ENCODE results near the gene JUP. TPM values are rescaled to one million over a fixed set of nuclear protein-coding genes. Genes with fewer than 3 reads are reported as not detected.
"Not testable (repeated sequence)": the region's sequence is repeated elsewhere in the genome, so short reads cannot be mapped to it uniquely, and the experiment has no call there.

Gene JUP
- total RNA-seq (2022) (695 and 705 TPM in 2 replicates), Bru-seq, nascent RNA (percentile 95 among the genes with signal in this experiment), BruChase-seq, experiment 1, labeled RNA remaining after a 6-hour chase (percentile 98 among the genes with signal in this experiment), BruChase-seq, experiment 2, labeled RNA remaining after a 2-hour chase (percentile 97 among the genes with signal in this experiment)
- long read RNA-seq, transcript JUP-201 (15 exons, 3,200 nt) = major isoform, 133 of 611 reads
- long read RNA-seq, transcript JUP-203 (14 exons, 3,497 nt) = minor isoform, 102 of 611 reads
- long read RNA-seq, partial matches to known transcripts = 279 of 611 reads
- long read RNA-seq, other reads (novel, unspliced or antisense) = 97 of 611 reads

- BruUV-seq (replicated peaks) = no TSS peak
- intact Hi-C loops (cut with micrococcal nuclease; ENCODE audit: unreplicated experiment) = loop anchor here (1.0 kb wide), 1 partner anchor 15 kb away; no protein-coding TSS in a partner anchor
Observed at GRCh38 chr17:41786227-41787020, at the start of gene JUP. JUP (minus strand) TSS chr17:41786711; CDS start chr17:41771854, 14,857 bp downstream.

DNA sequence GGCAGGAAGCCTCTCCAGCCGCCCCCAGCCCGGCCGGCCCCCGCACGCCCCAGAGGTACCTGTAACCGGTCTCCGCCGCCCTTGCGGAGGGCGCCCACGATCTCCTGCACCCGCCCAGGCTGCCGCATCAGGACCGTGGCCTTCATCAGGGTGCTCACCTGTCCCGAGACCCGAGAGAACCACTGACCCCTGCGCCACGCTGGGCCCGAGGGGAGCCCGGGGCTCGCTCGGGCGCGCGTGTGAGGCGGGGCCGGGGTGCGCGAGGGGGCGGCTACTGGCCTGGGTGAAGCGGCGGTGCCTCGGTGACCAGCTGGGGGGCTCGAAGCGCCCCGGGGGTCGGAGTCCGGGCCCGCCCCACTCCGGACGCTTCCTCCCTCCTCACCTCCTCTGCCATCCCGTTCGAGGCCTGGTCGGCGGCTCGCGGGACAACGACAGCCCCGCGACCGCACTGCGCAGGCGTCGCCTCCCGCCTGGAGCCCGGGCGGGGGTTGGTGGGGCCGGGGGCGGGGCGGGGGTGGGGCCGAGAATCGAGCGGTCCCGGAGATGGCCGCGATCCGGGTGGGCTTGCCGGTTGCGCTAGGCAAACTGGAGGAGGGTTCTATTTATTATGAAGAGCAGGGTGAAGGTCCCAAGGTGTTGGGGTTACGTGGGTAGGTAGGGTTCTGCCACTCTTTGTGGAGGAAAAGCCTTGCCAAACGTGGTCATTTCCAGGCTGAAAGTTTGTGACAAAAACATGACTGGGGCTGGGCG is 49.5 kb upstream of the JUP start, which contains the start of gene NT5C3B:
TSS of gene NT5C3B (minus strand) at position 433 of the 750 bp plus-strand sequence. CDS start at position 394, 39 bp downstream.
- no peaks in the 10 kb centered on the region for H3K9me3 Mint-ChIP-seq (ENCODE audit: low read depth, unreplicated experiment)
- peak; percentile 77 for DNase-seq
- peaks cover 16% of the 10 kb centered on the region for H3K36me3 Mint-ChIP-seq (ENCODE audit: insufficient read depth, unreplicated experiment)
- intact Hi-C loops (cut with micrococcal nuclease; ENCODE audit: unreplicated experiment) = no loop called here
- peak within 1 kb of the TSS; percentile 33 for H3K27ac Mint-ChIP-seq (ENCODE audit: unreplicated experiment)
- BruUV-seq (replicated peaks) = no TSS peak
- H3K27me3 Mint-ChIP-seq (ENCODE audit: unreplicated experiment) = no peaks in the 10 kb centered on the region
- CTCF ChIA-PET = no interaction called here
- H3K4me3 Mint-ChIP-seq (ENCODE audit: low read depth, unreplicated experiment) = peak within 1 kb of the TSS; percentile 81
- TF ChIP-seq CTCF (IDR thresholded peaks at IDR 0.05; ENCODE audit: unreplicated experiment) = no peak
- H3K4me1 Mint-ChIP-seq (ENCODE audit: low read depth, unreplicated experiment) = peaks cover 18% of the 10 kb centered on the region

More at GRCh38 chr17:41786227-41787020, at the start of gene JUP:
- H3K27me3 Mint-ChIP-seq (ENCODE audit: unreplicated experiment) = no peaks in the 10 kb centered on the region
- peak; percentile 97 for TF ChIP-seq CTCF (IDR thresholded peaks at IDR 0.05; ENCODE audit: unreplicated experiment)
- peaks cover 40% of the 10 kb centered on the region for H3K4me1 Mint-ChIP-seq (ENCODE audit: low read depth, unreplicated experiment)
- no peaks in the 10 kb centered on the region for H3K9me3 Mint-ChIP-seq (ENCODE audit: low read depth, unreplicated experiment)
- peak within 1 kb of the TSS; percentile 93 for H3K27ac Mint-ChIP-seq (ENCODE audit: unreplicated experiment)
- DNase-seq = peak; percentile 100
- CTCF ChIA-PET = interaction anchor here (0.5 to 3.7 kb wide), 27 partner anchors 8 to 887 kb away, joined by 3 to 141 read pairs (median 4); partner anchors contain the start of genes ACLY, DNAJC7, EIF1 and NKIRAS2
- peaks cover 75% of the 10 kb centered on the region for H3K36me3 Mint-ChIP-seq (ENCODE audit: insufficient read depth, unreplicated experiment)
- peak within 1 kb of the TSS; percentile 95 for H3K4me3 Mint-ChIP-seq (ENCODE audit: low read depth, unreplicated experiment)

GRCh38 chr17:41835214-41835799 is 48.8 kb upstream of the JUP start:
- no peak for DNase-seq
- CTCF ChIA-PET = no interaction called here
- Mint-ChIP-seq H3K4me3 (ENCODE audit: low read depth, unreplicated experiment) (peak overlapping the region; percentile 81), H3K27me3 (ENCODE audit: unreplicated experiment) (no peaks in the 10 kb centered on the region), H3K9me3 (ENCODE audit: low read depth, unreplicated experiment) (no peaks in the 10 kb centered on the region), H3K36me3 (ENCODE audit: insufficient read depth, unreplicated experiment) (peaks cover 17% of the 10 kb centered on the region), H3K27ac (ENCODE audit: unreplicated experiment) (peak overlapping the region; percentile 0), H3K4me1 (ENCODE audit: low read depth, unreplicated experiment) (peaks cover 18% of the 10 kb centered on the region)
- BruUV-seq (replicated peaks) = no TSS peak
- no peak for TF ChIP-seq CTCF (IDR thresholded peaks at IDR 0.05; ENCODE audit: unreplicated experiment)
- intact Hi-C loops (cut with micrococcal nuclease; ENCODE audit: unreplicated experiment) = no loop called here

- H3K4me3 Mint-ChIP-seq (ENCODE audit: low read depth, unreplicated experiment); H3K27me3 Mint-ChIP-seq (ENCODE audit: unreplicated experiment); BruUV-seq (replicated peaks); H3K4me1 Mint-ChIP-seq (ENCODE audit: low read depth, unreplicated experiment); intact Hi-C loops (cut with micrococcal nuclease; ENCODE audit: unreplicated experiment); H3K9me3 Mint-ChIP-seq (ENCODE audit: low read depth, unreplicated experiment); DNase-seq; H3K27ac Mint-ChIP-seq (ENCODE audit: unreplicated experiment): not testable (repeated sequence)
- CTCF ChIA-PET = interaction anchor here (0.7 kb wide), 1 partner anchor 10 kb away, joined by 4 read pairs; no protein-coding TSS in a partner anchor
- peaks cover 11% of the 10 kb centered on the region for H3K36me3 Mint-ChIP-seq (ENCODE audit: insufficient read depth, unreplicated experiment)
Observed at GRCh38 chr17:41829961-41830360, 43.5 kb upstream of the JUP start.
